Loucy (cell line): ENCODE measurements around the gene RNF126.

Experiments used
- CTCF ChIP-seq: fragments of 200-600 bp; sonication (generic); conservative IDR thresholded peaks from 2 replicates; pipeline ENCODE4 v1.5.1; 2014; ENCODE audit warnings: mild to moderate bottlenecking, antibody characterized with exemption, low read length
- EZH2phosphoT487 ChIP-seq: fragments of 200-600 bp; IDR thresholded peaks from 2 replicates; pipeline ENCODE4 v1.6.1; 2018; ENCODE audit warnings: antibody characterized with exemption, mild to moderate bottlenecking, moderate library complexity, borderline replicate concordance

GRCh38 chr19:677201-677600 lies 14.2 kb upstream of the RNF126 start:
- no peak for TF ChIP-seq CTCF
- no peak for TF ChIP-seq EZH2phosphoT487
